ENCODE data around the gene SIM1.

The SIM1 gene

GRCh38 chr6:100470422-100471120 lies 5.8 kb upstream of the SIM1 start:
- DNase-seq (ENCODE audit: low read depth), result no peak

GRCh38 chr6:100469101-100469859 lies 4.6 kb upstream of the SIM1 start:
- no peak for DNase-seq (ENCODE audit: low read depth)

- no peak for DNase-seq (ENCODE audit: low read depth)
Measured at GRCh38 chr6:100468016-100468622, 3.4 kb upstream of the SIM1 start.

GRCh38 chr6:100467129-100468015 lies 2.7 kb upstream of the SIM1 start:
- no peak for DNase-seq (ENCODE audit: low read depth)

GRCh38 chr6:100466410-100467128 lies 1.8 kb upstream of the SIM1 start:
- no peak for DNase-seq (ENCODE audit: low read depth)

GRCh38 chr6:100465701-100466409 lies 1.1 kb upstream of the SIM1 start:
- no peak for DNase-seq (ENCODE audit: low read depth)

- no peak for DNase-seq (ENCODE audit: low read depth)
Measured at GRCh38 chr6:100464162-100464851, 414 bp downstream of the SIM1 start.

GRCh38 chr6:100463630-100464161 lies 1.0 kb downstream of the SIM1 start:
- no peak for DNase-seq (ENCODE audit: low read depth)

GRCh38 chr6:100462706-100463629 lies 1.8 kb downstream of the SIM1 start:
- no peak for DNase-seq (ENCODE audit: low read depth)

- no peak for DNase-seq (ENCODE audit: low read depth)
Measured at GRCh38 chr6:100461917-100462705, 2.6 kb downstream of the SIM1 start.

- no peak for DNase-seq (ENCODE audit: low read depth)
Measured at GRCh38 chr6:100461278-100461916, 3.3 kb downstream of the SIM1 start.

GRCh38 chr6:100460650-100461204 lies 4.0 kb downstream of the SIM1 start:
- DNase-seq (ENCODE audit: low read depth), result no peak

GRCh38 chr6:100459592-100460184 lies 5.0 kb downstream of the SIM1 start:
- DNase-seq (ENCODE audit: low read depth), result no peak

- no peak for DNase-seq (ENCODE audit: low read depth)
Measured at GRCh38 chr6:100458841-100459591, 5.7 kb downstream of the SIM1 start.

GRCh38 chr6:100457311-100457990 lies 7.3 kb downstream of the SIM1 start:
- no peak for DNase-seq (ENCODE audit: low read depth)

- DNase-seq (ENCODE audit: low read depth), result no peak
Measured at GRCh38 chr6:100456908-100457235, 7.8 kb downstream of the SIM1 start.
